GM18511 (cell line): ENCODE measurements around the gene DHCR24.
"Not testable (repeated sequence)": the region's sequence is repeated elsewhere in the genome, so short reads cannot be mapped to it uniquely, and the experiment has no call there.

Source experiments
- ATAC-seq: cut with Tn5 transposase; IDR thresholded peaks from one replicate; pipeline ENCODE4 v1.9.1; 2021; ENCODE audit warnings: mild to moderate bottlenecking, moderate library complexity; ENCODE audit not compliant: unreplicated experiment

The DHCR24 gene, protein sequence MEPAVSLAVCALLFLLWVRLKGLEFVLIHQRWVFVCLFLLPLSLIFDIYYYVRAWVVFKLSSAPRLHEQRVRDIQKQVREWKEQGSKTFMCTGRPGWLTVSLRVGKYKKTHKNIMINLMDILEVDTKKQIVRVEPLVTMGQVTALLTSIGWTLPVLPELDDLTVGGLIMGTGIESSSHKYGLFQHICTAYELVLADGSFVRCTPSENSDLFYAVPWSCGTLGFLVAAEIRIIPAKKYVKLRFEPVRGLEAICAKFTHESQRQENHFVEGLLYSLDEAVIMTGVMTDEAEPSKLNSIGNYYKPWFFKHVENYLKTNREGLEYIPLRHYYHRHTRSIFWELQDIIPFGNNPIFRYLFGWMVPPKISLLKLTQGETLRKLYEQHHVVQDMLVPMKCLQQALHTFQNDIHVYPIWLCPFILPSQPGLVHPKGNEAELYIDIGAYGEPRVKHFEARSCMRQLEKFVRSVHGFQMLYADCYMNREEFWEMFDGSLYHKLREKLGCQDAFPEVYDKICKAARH

GRCh38 chr1:54886724-54887664 is at the start of gene DHCR24:
Gene DHCR24, minus strand, starts transcription at chr1:54887195. Its CDS starts 76 bp downstream, at chr1:54887119.
- peak; percentile 92 for ATAC-seq

DNA sequence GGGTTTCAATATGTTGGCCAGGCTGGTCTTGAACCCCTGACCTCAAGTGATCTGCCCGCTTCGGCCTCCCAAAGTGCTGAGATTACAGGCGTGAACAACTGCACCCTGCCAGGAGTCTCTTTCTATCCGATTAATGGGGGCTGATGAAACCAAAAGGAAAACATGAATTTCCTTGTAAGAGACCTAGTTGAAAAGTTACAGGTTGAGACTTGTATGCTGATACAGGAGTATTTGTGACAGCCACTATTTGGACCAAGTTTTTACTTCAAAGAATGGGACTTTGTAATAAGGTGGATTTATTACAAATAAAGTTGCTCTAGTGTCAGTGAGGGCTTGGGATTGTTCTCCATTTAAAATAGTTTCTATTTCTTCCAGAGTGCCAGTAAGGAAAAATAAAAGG is 49.8 kb upstream of the DHCR24 start:
- ATAC-seq: no peak

- ATAC-seq: no peak
These were observed 47.9 kb upstream of the DHCR24 start for GRCh38 chr1:54934869-54935268.

GRCh38 chr1:54934081-54934480 is 47.1 kb upstream of the DHCR24 start:
- ATAC-seq: not testable (repeated sequence)

GRCh38 chr1:54931275-54931840 is 44.4 kb upstream of the DHCR24 start:
- ATAC-seq: no peak

GRCh38 chr1:54929700-54930099 is 42.7 kb upstream of the DHCR24 start:
- no peak for ATAC-seq

- ATAC-seq: no peak
These were observed 41.3 kb upstream of the DHCR24 start for GRCh38 chr1:54928327-54928726.

- ATAC-seq: no peak
These were observed 40.7 kb upstream of the DHCR24 start for GRCh38 chr1:54927472-54928240.

DNA sequence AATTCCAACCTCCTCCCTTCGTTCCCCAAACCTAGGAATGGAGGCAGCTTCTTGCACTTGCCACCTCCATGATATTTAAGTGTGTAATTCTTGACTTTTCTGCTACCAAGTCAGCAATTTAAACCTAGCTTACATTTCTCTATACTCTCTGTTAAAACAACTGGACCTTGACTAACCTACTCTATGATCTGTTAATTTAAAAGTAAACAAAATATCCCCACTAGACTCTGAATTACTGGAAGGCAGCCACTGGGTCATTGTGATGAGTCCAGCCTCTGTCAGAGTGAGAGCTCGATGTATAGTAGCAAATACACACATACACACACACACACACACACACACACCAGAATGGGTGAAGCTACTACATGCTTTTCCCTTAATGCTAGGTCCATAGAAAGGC is 40.0 kb upstream of the DHCR24 start:
- no peak for ATAC-seq

DNA sequence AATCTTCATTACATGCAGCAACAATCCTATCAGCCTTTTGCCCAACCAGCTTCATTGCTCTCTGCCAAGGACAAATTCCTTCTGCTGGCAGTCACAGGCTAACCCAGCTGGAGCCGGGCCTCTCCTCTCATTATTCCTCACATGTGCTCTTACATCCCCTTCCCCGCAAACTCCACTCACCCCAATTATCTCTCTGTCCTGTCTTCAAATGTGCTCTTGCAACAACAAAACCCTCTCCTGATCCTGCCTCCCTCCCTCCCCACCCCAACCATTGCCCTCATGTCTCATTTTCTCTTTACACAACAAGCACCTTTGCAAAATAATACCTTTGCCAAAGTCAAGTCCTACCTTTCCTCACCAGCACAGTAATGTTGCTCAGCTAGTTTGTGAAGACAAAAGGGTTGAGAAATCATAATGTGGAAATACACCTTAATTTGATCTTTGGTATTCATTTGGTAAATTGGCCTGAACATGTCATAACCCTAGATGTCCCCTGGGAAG is 36.0 kb upstream of the DHCR24 start:
- ATAC-seq: no peak

DNA sequence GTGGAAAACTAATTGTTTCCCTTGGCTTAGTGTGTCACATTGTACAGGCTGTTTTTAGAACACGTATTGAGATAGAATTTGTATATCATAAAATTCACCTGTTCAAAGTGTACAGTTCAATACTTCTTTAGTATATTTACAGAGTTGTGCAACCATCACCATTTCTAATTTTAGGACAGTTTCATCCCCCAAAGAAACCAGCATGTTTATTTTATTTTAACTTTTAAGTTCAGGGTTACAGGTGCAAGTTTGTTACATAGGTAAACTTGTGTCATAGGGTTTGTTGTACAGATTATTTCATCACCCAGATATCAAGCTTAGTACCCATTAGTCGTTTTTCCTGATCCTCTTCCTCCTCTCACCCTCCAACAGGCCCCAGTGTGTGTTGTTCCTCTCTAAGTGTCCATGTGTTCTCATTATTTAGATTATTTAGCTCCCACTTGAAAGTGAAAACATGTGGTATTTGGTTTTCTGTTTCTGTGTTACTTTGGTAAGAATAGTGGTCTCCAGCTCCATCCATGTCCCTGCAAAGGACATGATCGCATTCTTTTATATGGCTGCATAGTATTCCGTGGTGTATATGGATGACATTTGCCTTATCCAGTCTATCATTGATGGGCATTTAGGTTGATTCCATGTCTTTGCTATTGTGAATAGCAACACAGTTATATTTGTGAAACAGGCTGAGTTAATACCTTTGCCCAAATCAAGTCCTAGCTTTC is 35.2 kb upstream of the DHCR24 start:
- ATAC-seq: no peak

DNA sequence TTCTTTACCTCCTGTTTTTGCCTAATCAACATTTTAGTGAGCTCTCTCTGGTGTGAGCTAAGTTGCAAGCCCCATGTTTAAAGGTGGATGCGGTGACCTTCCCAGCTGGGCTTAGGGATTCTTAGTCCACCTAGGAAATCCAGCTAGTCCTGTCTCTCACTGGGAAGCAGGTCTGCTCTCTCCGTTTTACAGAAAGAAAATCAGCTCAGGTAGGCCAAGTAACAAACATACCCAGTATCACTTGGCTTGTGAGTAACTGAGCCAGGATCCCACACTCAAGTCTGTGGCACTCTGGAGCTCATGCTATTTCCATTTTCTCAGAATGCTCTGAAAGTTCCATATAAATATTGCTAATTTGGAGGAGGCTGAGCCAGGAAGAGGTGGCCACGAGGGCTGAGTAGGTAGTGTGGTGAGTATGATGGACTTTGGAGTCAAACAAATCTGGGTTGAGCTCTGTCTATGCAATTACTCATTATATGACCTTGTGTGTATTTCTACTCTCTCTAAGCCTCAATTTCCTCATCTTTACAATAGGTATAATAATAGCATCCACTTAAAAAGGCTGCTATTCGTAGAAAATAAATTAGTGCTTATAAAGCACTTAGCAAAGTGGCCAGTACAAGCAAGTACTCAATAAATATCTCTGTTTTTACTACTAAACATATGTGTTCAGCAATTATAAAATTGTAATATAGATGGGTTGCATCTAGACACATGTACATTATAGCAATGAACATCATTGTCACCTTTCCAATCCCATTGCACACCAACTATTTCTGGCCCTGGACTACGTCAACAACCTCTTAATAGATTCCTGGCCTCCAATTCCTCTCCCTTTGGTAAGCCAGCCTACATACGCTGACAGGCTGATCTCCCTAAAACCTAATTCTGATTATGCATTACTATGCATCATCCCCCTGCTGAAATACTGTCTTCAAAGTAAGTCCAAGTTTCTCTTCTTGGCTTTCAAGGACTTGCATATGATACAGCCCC is 32.7 kb upstream of the DHCR24 start:
- no peak for ATAC-seq

GRCh38 chr1:54911076-54911475 is 24.1 kb upstream of the DHCR24 start:
- not testable (repeated sequence) for ATAC-seq

GRCh38 chr1:54906586-54906985 is 19.6 kb upstream of the DHCR24 start:
- ATAC-seq: no peak

- no peak for ATAC-seq
These were observed 17.6 kb upstream of the DHCR24 start for GRCh38 chr1:54904476-54905048.

DNA sequence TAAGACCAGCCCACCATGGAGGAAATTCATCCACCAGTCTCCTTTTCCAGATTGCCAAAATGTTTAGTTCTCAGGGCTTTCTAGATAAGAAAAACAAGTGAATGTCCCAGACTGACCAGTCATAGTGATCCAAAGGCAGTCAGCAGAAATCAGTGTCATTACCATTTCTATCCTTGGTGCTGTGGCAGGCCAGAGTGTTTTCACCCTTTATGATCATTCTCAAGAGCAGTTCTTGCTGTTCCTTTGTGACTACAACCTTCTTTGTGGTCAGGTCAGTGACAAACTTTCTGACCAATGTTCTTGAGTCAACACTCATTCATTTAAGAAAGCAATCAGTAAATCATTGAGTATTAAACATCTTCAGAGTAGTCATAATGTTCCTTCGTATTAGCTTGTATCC is 7.3 kb upstream of the DHCR24 start:
- ATAC-seq: no peak

DNA sequence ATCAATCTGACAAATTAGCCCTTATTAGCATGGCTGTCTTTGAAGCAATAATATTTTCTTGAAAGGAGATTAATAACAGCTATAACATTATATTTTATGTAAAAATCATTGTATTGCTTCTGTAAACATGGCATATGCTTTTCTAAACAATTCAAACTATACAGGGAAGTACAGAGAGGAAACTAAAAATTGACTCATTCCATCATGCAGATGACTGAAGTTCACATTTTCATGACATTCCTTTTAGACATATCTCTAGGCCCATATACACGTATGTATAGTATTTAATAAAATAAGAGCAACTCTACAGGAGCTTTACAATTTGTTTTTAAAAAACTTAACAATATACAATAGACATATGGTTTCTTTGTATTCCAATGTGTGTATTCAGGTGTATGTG is 5.6 kb upstream of the DHCR24 start:
- no peak for ATAC-seq

DNA sequence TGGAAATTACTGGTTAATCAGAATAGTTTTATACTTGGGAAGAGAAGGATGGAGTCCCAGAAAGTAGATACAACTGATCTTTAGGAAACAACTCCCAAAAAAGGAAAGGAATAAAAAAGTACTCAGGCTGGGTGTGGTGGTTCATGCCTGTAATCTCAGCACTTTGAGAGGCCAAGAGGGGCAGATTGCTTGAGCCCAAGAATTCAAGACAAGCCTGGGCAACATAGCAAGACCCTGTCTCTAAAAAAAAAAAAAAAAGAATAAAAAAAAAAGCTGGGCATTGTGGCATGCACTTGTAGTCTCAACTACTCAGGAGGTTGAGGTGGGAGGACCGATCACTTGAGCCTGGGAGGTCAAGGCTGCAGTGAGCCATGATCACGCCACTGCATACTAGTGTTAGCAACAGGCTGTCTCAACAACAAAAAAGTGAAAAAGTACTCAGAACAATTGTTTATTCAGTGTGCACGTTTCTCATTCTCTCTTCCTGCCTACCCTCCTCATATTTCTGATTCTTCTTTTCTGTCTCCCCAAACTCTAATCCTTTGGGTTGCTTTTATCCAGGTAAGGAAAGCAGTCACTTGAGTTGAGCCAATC is 2.2 kb upstream of the DHCR24 start:
- ATAC-seq: no peak
